Large intestine (tissue), 3 donors: ENCODE results near the gene WDR81. TPM values are rescaled to one million over a fixed set of nuclear protein-coding genes. Genes with fewer than 3 reads are reported as not detected.
"Not testable (repeated sequence)": the region's sequence is repeated elsewhere in the genome, so short reads cannot be mapped to it uniquely, and the experiment has no call there.

Source experiments
- DNase-seq, 2 donors: peaks; one replicate each; pipeline versions ENCODE4 v3.0.0 to v3.0.0-alpha.2; 2013
- H3K27ac ChIP-seq: one replicate; pipeline ENCODE4 v1.5.1; 2013; ENCODE audit warnings: low read length
- H3K27me3 ChIP-seq: 2 replicates; pipeline ENCODE4 v1.6.1; 2013; ENCODE audit warnings: low read length; ENCODE audit not compliant: control insufficient read depth, insufficient read depth
- H3K36me3 ChIP-seq: 2 replicates; pipeline ENCODE4 v1.6.1; 2013; ENCODE audit warnings: low read length; ENCODE audit not compliant: control insufficient read depth, insufficient read depth
- H3K4me1 ChIP-seq: one replicate; pipeline ENCODE4 v1.6.1; 2013; ENCODE audit warnings: low read length; ENCODE audit not compliant: control insufficient read depth, insufficient read depth
- H3K4me3 ChIP-seq: one replicate; pipeline ENCODE4 v1.5.1; 2013; ENCODE audit warnings: low read length
- H3K9me3 ChIP-seq: one replicate; pipeline ENCODE4 v1.6.1; 2013; ENCODE audit warnings: mild to moderate bottlenecking, low read depth, low read length, moderate library complexity; ENCODE audit not compliant: control insufficient read depth
- WGBS: methylation state at CpG from one replicate; pipeline ENCODE4 v1.1.5; 2013; ENCODE audit warnings: low lambda C conversion rate; ENCODE audit not compliant: insufficient coverage; 5-methylcytosine and 5-hydroxymethylcytosine counted together
- polyA plus RNA-seq: library from polyadenylated mRNA; unstranded; fragments of 120-200 nt; gene quantifications from one replicate; pipeline ENCODE4 v1.2.1, GENCODE V29; 2013

The WDR81 gene
- polyA plus RNA-seq, 1 donor, result 19.3 TPM

- no peaks in the 10 kb centered on the region for H3K36me3 ChIP-seq
- H3K4me1 ChIP-seq, result peaks cover 32% of the 10 kb centered on the region
- no peaks in the 10 kb centered on the region for H3K9me3 ChIP-seq
- 100% methylated on average over 1 of the region's 12 CpGs for WGBS
- H3K27me3 ChIP-seq, result no peaks in the 10 kb centered on the region
- no peak overlapping the region for H3K4me3 ChIP-seq
- no peak for DNase-seq
- no peak overlapping the region for H3K27ac ChIP-seq
Measured at GRCh38 chr17:1767358-1767757, 42.9 kb downstream of the WDR81 start.

GRCh38 chr17:1769822-1770477, 45.4 kb downstream of the WDR81 start:
- peaks cover 10% of the 10 kb centered on the region for H3K4me1 ChIP-seq
- no peak overlapping the region for H3K27ac ChIP-seq
- H3K36me3 ChIP-seq, result no peaks in the 10 kb centered on the region
- H3K9me3 ChIP-seq, result no peaks in the 10 kb centered on the region
- no CpG with 5 or more reads among the region's 21 CpGs for WGBS
- no peaks in the 10 kb centered on the region for H3K27me3 ChIP-seq
- peak overlapping the region; percentile 20 for H3K4me3 ChIP-seq
- peak; percentile 31 to 64 for DNase-seq

GRCh38 chr17:1773000-1773695, 48.6 kb downstream of the WDR81 start:
- not testable (repeated sequence) for H3K9me3 ChIP-seq, H3K27me3 ChIP-seq, DNase-seq, H3K4me3 ChIP-seq, H3K27ac ChIP-seq
- Histone ChIP-seq H3K36me3 (peaks cover 24% of the 10 kb centered on the region), H3K4me1 (peaks cover 10% of the 10 kb centered on the region)
- no CpG with 5 or more reads among the region's 12 CpGs for WGBS

- no peaks in the 10 kb centered on the region for H3K9me3 ChIP-seq
- WGBS, result no CpG with 5 or more reads among the region's 7 CpGs
- peaks cover 10% of the 10 kb centered on the region for H3K4me1 ChIP-seq
- H3K4me3 ChIP-seq, result no peak overlapping the region
- no peaks in the 10 kb centered on the region for H3K27me3 ChIP-seq
- H3K27ac ChIP-seq, result no peak overlapping the region
- no peak for DNase-seq
- peaks cover 30% of the 10 kb centered on the region for H3K36me3 ChIP-seq
Measured at GRCh38 chr17:1773696-1774181, 49.2 kb downstream of the WDR81 start.

- Histone ChIP-seq H3K4me3 (no peak overlapping the region), H3K36me3 (peaks cover 32% of the 10 kb centered on the region), H3K27ac (no peak overlapping the region), H3K27me3 (no peaks in the 10 kb centered on the region), H3K4me1 (peaks cover 7% of the 10 kb centered on the region), H3K9me3 (no peaks in the 10 kb centered on the region)
- WGBS, result 95% methylated on average over 4 of the region's 21 CpGs
- no peak for DNase-seq
Measured at GRCh38 chr17:1774390-1775176, 50.1 kb downstream of the WDR81 start.

- no peaks in the 10 kb centered on the region for H3K9me3 ChIP-seq
- H3K27me3 ChIP-seq, result no peaks in the 10 kb centered on the region
- WGBS, result no CpG with 5 or more reads among the region's 10 CpGs
- H3K4me1 ChIP-seq, result no peaks in the 10 kb centered on the region
- no peak overlapping the region for H3K4me3 ChIP-seq
- H3K27ac ChIP-seq, result no peak overlapping the region
- no peak for DNase-seq
- peaks cover 36% of the 10 kb centered on the region for H3K36me3 ChIP-seq
Measured at GRCh38 chr17:1776328-1776727, 51.8 kb downstream of the WDR81 start.

- peaks cover 41% of the 10 kb centered on the region for H3K36me3 ChIP-seq
- no peak overlapping the region for H3K27ac ChIP-seq
- no peak overlapping the region for H3K4me3 ChIP-seq
- H3K9me3 ChIP-seq, result no peaks in the 10 kb centered on the region
- no peaks in the 10 kb centered on the region for H3K4me1 ChIP-seq
- H3K27me3 ChIP-seq, result no peaks in the 10 kb centered on the region
- no peak for DNase-seq
- WGBS, result 86% methylated on average over 3 of the region's 7 CpGs
Measured at GRCh38 chr17:1776857-1777256, 52.4 kb downstream of the WDR81 start.

GRCh38 chr17:1779571-1780131, 55.1 kb downstream of the WDR81 start:
- peaks cover 15% of the 10 kb centered on the region for H3K4me1 ChIP-seq
- peaks cover 61% of the 10 kb centered on the region for H3K36me3 ChIP-seq
- H3K27ac ChIP-seq, result peak overlapping the region; percentile 65
- H3K4me3 ChIP-seq, result no peak overlapping the region
- WGBS, result no CpG with 5 or more reads among the region's 8 CpGs
- H3K27me3 ChIP-seq, result no peaks in the 10 kb centered on the region
- peak in 1 of 2 donors; percentile 49 for DNase-seq
- no peaks in the 10 kb centered on the region for H3K9me3 ChIP-seq

GRCh38 chr17:1782171-1782567, 57.7 kb downstream of the WDR81 start:
- DNase-seq, result no peak
- peaks cover 30% of the 10 kb centered on the region for H3K4me1 ChIP-seq
- no CpG with 5 or more reads among the region's 6 CpGs for WGBS
- no peaks in the 10 kb centered on the region for H3K9me3 ChIP-seq
- no peaks in the 10 kb centered on the region for H3K27me3 ChIP-seq
- H3K27ac ChIP-seq, result no peak overlapping the region
- H3K4me3 ChIP-seq, result no peak overlapping the region
- H3K36me3 ChIP-seq, result peaks cover 62% of the 10 kb centered on the region

GRCh38 chr17:1783271-1783670, 58.8 kb downstream of the WDR81 start:
- Histone ChIP-seq H3K9me3 (no peaks in the 10 kb centered on the region), H3K4me3 (no peak overlapping the region), H3K27ac (peak overlapping the region; percentile 81), H3K36me3 (peaks cover 53% of the 10 kb centered on the region), H3K27me3 (no peaks in the 10 kb centered on the region), H3K4me1 (peaks cover 37% of the 10 kb centered on the region)
- no peak for DNase-seq
- WGBS, result no CpG with 5 or more reads among the region's 19 CpGs
